CD4-positive, alpha-beta T cell (primary cell): Measurements from ENCODE around the gene ATXN1L. TPM values are rescaled to one million over a fixed set of nuclear protein-coding genes. Genes with fewer than 3 reads are reported as not detected.
A peak's percentile ranks its signal among the peaks of the same experiment; 100 is the strongest.

Experiments
- ATAC-seq: fragments of 200-7000 bp; cut with Tn5 transposase; one replicate; pipeline ENCODE4 v1.10.0; 2022; ENCODE audit warnings: mild to moderate bottlenecking; ENCODE audit not compliant: poor library complexity
- CTCF ChIA-PET: fragments of 350-600 bp; sonication (Branson Sonifier 250); formaldehyde crosslinking; loops from one replicate; lab custom pipeline; 2021; ENCODE audit warnings: antibody characterized with exemption, inconsistent platforms; lab: Charles Lee
- POLR2A ChIA-PET: fragments of 350-600 bp; sonication (Branson Sonifier 250); formaldehyde crosslinking; loops from one replicate; lab custom pipeline; 2021; ENCODE audit warnings: antibody characterized with exemption, inconsistent platforms; lab: Charles Lee
- DNase-seq, 14 experiments: peaks; one replicate each; pipeline ENCODE4 v3.0.0-alpha.2; 2013 to 2020; ENCODE audit warnings: mixed read lengths in 2 of 14
- H3K27ac ChIP-seq, 2 donors: one replicate each; pipeline versions ENCODE4 v1.5.1 to v1.7.0; 2013; ENCODE audit warnings: low read length in 2 of 2, low read depth in 1 of 2, mild to moderate bottlenecking in 1 of 2
- H3K27me3 ChIP-seq, 2 experiments: 1 replicate in 1 of 2; 2 replicates in 1 of 2; pipeline versions ENCODE4 v1.6.1 to v1.7.0; 2013; ENCODE audit warnings: low read length in 2 of 2, control low read depth in 1 of 2, mild to moderate bottlenecking in 1 of 2, moderate library complexity in 1 of 2; ENCODE audit not compliant: insufficient read depth in 2 of 2, control insufficient read depth in 1 of 2
- H3K36me3 ChIP-seq: one replicate; pipeline ENCODE4 v1.6.1; 2013; ENCODE audit warnings: low read length, control low read depth; ENCODE audit not compliant: insufficient read depth
- H3K4me1 ChIP-seq: one replicate; pipeline ENCODE4 v1.6.1; 2013; ENCODE audit warnings: low read length, control low read depth; ENCODE audit not compliant: insufficient read depth
- H3K4me3 ChIP-seq: one replicate; pipeline ENCODE4 v1.5.1; 2013; ENCODE audit warnings: mild to moderate bottlenecking, low read length, moderate library complexity
- H3K9me3 ChIP-seq, 2 experiments: 1 replicate in 1 of 2; 2 replicates in 1 of 2; pipeline versions ENCODE4 v1.6.1 to v1.7.0; 2013; ENCODE audit warnings: low read length in 2 of 2, mild to moderate bottlenecking in 2 of 2, control low read depth in 1 of 2, moderate library complexity in 1 of 2; ENCODE audit not compliant: control insufficient read depth in 1 of 2, insufficient read depth in 1 of 2
- H3K27ac Mint-ChIP-seq: one replicate; pipeline ENCODE4 v1.8.0; 2020; ENCODE audit warnings: mixed read lengths
- H3K27me3 Mint-ChIP-seq: one replicate; pipeline ENCODE4 v1.8.0; 2021; ENCODE audit warnings: mixed read lengths
- H3K36me3 Mint-ChIP-seq: one replicate; pipeline ENCODE4 v1.8.0; 2021; ENCODE audit warnings: low read depth, mixed read lengths
- H3K4me1 Mint-ChIP-seq: one replicate; pipeline ENCODE4 v1.8.0; 2021; ENCODE audit warnings: low read depth, mixed read lengths
- H3K4me3 Mint-ChIP-seq: one replicate; pipeline ENCODE4 v1.8.0; 2020; ENCODE audit warnings: mild to moderate bottlenecking, mixed read lengths
- H3K9me3 Mint-ChIP-seq: one replicate; pipeline ENCODE4 v1.8.0; 2020; ENCODE audit warnings: mixed read lengths
- intact Hi-C, 2 experiments: fragments of 100-400 bp; cut with DNase I in 1 of 2; cut with micrococcal nuclease in 1 of 2; formaldehyde crosslinking; loops; one replicate each; pipeline versions ENCODE4 v1.15.1 to v1.9.0; 2023 to 2025; cut with DNase I, micrococcal nuclease
- total RNA-seq, 174 experiments: library from RNA in 2 of 174; stranded (reverse) in 2 of 174; gene quantifications; one replicate each; pipeline ENCODE4 v1.2.3 and lab custom pipeline; 2021 to 2026
- TF ChIP-seq, protein P1 (sequence below): fragments of 200-600 bp; IDR thresholded peaks from one replicate; pipeline ENCODE4 v1.8.0; 2022; ENCODE audit warnings: antibody characterized with exemption, mild to moderate bottlenecking

The ATXN1L gene
- total RNA-seq, 2 experiments from 2014 or later = 61.0 to 61.1 TPM

DNA sequence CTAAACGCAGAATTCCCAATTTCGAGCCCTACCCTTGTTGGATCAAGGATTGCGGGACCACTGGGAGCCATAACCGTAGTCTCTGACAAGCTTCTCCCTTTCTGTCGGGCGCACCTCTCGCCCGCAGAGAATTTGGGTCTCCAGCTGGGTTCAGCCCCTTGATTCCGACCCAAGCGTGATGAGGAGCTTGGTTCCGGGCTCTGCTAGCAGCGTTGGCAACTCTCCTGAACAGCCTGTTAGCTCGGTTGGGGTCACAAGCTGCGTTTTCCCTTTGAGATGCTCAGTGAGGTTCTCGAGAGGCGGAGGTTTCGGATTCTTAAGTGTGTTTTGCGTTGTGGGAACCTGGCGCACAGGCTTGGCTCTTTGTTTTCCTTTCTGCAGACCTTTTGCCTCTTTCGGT lies 655 bp downstream of the ATXN1L start:
- Mint-ChIP-seq H3K36me3 (peaks cover 54% of the 10 kb centered on the region), H3K9me3 (no peaks in the 10 kb centered on the region), H3K27ac (peak overlapping the region; percentile 99), H3K27me3 (no peaks in the 10 kb centered on the region), H3K4me3 (peak overlapping the region; percentile 96), H3K4me1 (peaks cover 35% of the 10 kb centered on the region)
- TF ChIP-seq, protein P1, sequence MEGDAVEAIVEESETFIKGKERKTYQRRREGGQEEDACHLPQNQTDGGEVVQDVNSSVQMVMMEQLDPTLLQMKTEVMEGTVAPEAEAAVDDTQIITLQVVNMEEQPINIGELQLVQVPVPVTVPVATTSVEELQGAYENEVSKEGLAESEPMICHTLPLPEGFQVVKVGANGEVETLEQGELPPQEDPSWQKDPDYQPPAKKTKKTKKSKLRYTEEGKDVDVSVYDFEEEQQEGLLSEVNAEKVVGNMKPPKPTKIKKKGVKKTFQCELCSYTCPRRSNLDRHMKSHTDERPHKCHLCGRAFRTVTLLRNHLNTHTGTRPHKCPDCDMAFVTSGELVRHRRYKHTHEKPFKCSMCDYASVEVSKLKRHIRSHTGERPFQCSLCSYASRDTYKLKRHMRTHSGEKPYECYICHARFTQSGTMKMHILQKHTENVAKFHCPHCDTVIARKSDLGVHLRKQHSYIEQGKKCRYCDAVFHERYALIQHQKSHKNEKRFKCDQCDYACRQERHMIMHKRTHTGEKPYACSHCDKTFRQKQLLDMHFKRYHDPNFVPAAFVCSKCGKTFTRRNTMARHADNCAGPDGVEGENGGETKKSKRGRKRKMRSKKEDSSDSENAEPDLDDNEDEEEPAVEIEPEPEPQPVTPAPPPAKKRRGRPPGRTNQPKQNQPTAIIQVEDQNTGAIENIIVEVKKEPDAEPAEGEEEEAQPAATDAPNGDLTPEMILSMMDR = no peak
- H3K9me3 ChIP-seq = no peaks in the 10 kb centered on the region
- H3K36me3 ChIP-seq = peaks cover 35% of the 10 kb centered on the region
- DNase-seq (peak in 5 of 14 experiments; percentile 9 to 36 (median 28)), ATAC-seq (no peak)
- H3K27me3 ChIP-seq = no peaks in the 10 kb centered on the region
- peak overlapping the region; percentile 97 for H3K4me3 ChIP-seq
- peak overlapping the region; percentile 82 to 84 for H3K27ac ChIP-seq
- H3K4me1 ChIP-seq = peaks cover 18% of the 10 kb centered on the region
- CTCF ChIA-PET = interaction anchor here (1.2 to 2.2 kb wide), 2 partner anchors 36 to 38 kb away, joined by 3 to 6 read pairs; partner anchors contain the start of gene ZNF821
- intact Hi-C loops = loop anchor here in 1 of 2 experiments (2.0 to 5.0 kb wide), 3 partner anchors 48 to 162 kb away; partner anchors contain the start of genes DHODH and IST1
- POLR2A ChIA-PET = interaction anchor here (0.7 to 2.3 kb wide), 3 partner anchors 36 to 50 kb away, joined by 3 to 33 read pairs (median 9); partner anchors contain the start of genes AP1G1 and ZNF821

GRCh38 chr16:71847096-71847495 lies 1.3 kb downstream of the ATXN1L start:
- H3K4me1 ChIP-seq = peaks cover 18% of the 10 kb centered on the region
- Mint-ChIP-seq H3K9me3 (no peaks in the 10 kb centered on the region), H3K4me3 (peak overlapping the region; percentile 96), H3K36me3 (peaks cover 60% of the 10 kb centered on the region), H3K4me1 (peaks cover 35% of the 10 kb centered on the region), H3K27ac (peak overlapping the region; percentile 99), H3K27me3 (no peaks in the 10 kb centered on the region)
- intact Hi-C loops = loop anchor here in 1 of 2 experiments (2.0 to 5.0 kb wide), 3 partner anchors 48 to 162 kb away; partner anchors contain the start of genes DHODH and IST1
- DNase-seq = no peak
- no peaks in the 10 kb centered on the region for H3K27me3 ChIP-seq
- CTCF ChIA-PET = interaction anchor here (1.2 to 2.2 kb wide), 2 partner anchors 35 to 37 kb away, joined by 3 to 6 read pairs; partner anchors contain the start of gene ZNF821
- H3K4me3 ChIP-seq = peak overlapping the region; percentile 97
- TF ChIP-seq, protein P1 = no peak
- H3K36me3 ChIP-seq = peaks cover 41% of the 10 kb centered on the region
- no peak overlapping the region for H3K27ac ChIP-seq
- POLR2A ChIA-PET = interaction anchor here (0.5 to 2.3 kb wide), 5 partner anchors 35 to 87 kb away, joined by 3 to 33 read pairs (median 5); partner anchors contain the start of genes AP1G1 and ZNF821
- no peaks in the 10 kb centered on the region for H3K9me3 ChIP-seq
- ATAC-seq = no peak

DNA sequence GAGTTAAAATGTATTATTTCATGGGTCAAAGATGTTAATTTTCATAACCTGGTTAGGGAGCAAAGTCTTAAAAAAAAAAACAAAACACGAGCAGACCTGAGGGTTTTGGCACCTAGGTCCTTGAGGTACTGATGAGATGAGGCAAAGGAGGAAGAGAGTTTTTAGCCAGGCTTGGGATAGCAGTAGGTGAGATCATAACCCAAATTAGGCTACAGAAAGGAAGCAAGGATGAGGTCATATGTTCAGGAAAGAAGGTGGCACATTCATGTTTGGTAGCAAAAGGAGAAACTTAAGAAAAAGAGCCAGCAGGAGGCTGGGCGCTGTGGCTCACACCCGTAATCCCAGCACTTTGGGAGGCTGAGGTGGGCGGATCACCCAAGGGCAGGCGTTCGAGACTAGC lies 2.8 kb downstream of the ATXN1L start:
- H3K4me1 ChIP-seq = peaks cover 24% of the 10 kb centered on the region
- Mint-ChIP-seq H3K4me3 (no peak overlapping the region), H3K36me3 (peaks cover 70% of the 10 kb centered on the region), H3K27me3 (no peaks in the 10 kb centered on the region), H3K4me1 (peaks cover 46% of the 10 kb centered on the region), H3K27ac (no peak overlapping the region), H3K9me3 (no peaks in the 10 kb centered on the region)
- intact Hi-C loops = loop anchor here in 1 of 2 experiments (5.0 kb wide), 1 partner anchor 114 kb away; no protein-coding TSS in a partner anchor
- ATAC-seq (no peak), DNase-seq (no peak)
- H3K9me3 ChIP-seq = no peaks in the 10 kb centered on the region
- no peak overlapping the region for H3K4me3 ChIP-seq
- no peak overlapping the region for H3K27ac ChIP-seq
- POLR2A ChIA-PET = interaction anchor here (0.8 kb wide), 1 partner anchor 32 kb away, joined by 4 read pairs; no protein-coding TSS in a partner anchor
- no peaks in the 10 kb centered on the region for H3K27me3 ChIP-seq
- TF ChIP-seq, protein P1 = no peak
- CTCF ChIA-PET = interaction anchor here (1.3 kb wide), 1 partner anchor 34 kb away, joined by 3 read pairs; no protein-coding TSS in a partner anchor
- H3K36me3 ChIP-seq = peaks cover 52% of the 10 kb centered on the region
